ENCODE results near the gene PPP1R2.
"Not testable (repeated sequence)": the region's sequence is repeated elsewhere in the genome, so short reads cannot be mapped to it uniquely, and the experiment has no call there.

PPP1R2 gene

DNA sequence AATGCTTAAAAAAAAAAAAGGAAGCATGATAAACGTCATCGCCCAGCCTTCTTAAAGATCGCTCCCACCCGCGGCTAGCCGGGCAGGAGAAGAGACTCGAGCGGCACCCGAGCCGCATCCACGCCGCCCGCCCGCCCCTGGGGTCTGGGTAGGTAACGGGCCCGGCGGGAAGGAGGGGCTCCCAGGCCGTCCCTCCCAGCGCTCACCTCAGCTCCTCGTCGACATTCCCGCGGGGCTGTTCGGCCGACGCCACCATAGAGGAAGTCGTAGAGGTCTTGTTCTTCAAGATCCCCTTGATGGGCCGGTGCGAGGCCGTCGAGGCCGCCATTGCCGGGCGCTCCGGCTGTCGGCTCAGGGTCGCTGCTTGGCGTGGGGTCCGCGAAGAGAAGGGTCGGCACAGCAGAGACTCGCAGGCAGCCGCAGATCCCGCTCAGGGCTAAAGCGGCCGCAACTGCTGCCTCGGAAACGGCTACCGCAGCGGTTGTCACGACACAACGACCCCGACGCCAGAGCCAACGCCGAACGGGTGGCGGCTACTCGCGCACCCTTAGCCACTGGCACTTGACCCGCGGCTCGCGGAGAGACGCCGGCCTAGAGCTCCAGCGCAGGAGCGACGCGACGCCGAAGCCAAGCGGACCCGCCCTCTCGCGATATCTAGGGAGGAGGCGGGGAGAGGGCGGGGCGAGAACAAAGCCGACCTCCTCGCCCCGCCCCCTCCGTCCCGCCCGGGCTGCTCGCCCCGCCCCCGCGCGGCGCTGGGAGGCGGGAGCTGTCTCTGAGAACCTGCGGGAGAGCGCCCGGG is at the start of gene PPP1R2:
PPP1R2 (minus strand) TSS at position 628 of the 802 bp plus-strand sequence; CDS start at position 328, 300 bp downstream.
- in situ Hi-C loops (cut with MboI; ENCODE audit: low sequenced_read_pairs): loop anchor here (25.0 kb wide), 1 partner anchor 1081 kb away; no protein-coding TSS in a partner anchor

DNA sequence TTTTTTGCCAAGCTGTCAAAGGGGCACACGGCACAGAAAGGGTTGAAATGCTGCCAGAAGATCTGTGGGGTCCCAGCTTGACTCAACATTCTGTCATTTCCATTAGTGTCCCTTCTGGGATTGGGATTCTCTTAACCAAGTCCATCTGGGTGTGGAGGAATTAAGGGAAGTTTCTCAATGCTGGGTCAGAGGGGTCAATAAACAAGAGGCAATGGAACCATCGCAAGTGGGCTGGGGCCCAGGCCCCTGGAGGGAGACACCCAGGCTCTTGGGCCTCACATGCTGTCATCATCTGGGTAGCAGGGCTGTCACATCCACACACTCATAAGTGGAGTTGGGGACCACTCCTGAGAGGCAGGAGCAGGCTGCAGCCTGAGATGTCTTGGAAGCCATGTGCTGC is 48.7 kb upstream of the PPP1R2 start:
- in situ Hi-C loops (cut with MboI; ENCODE audit: low sequenced_read_pairs): no loop called here

- in situ Hi-C loops (cut with MboI; ENCODE audit: low sequenced_read_pairs): no loop called here
These were observed 48.1 kb upstream of the PPP1R2 start for GRCh38 chr3:195591220-195591619.

GRCh38 chr3:195590381-195590780 is 47.3 kb upstream of the PPP1R2 start:
- in situ Hi-C loops (cut with MboI; ENCODE audit: low sequenced_read_pairs): not testable (repeated sequence)

DNA sequence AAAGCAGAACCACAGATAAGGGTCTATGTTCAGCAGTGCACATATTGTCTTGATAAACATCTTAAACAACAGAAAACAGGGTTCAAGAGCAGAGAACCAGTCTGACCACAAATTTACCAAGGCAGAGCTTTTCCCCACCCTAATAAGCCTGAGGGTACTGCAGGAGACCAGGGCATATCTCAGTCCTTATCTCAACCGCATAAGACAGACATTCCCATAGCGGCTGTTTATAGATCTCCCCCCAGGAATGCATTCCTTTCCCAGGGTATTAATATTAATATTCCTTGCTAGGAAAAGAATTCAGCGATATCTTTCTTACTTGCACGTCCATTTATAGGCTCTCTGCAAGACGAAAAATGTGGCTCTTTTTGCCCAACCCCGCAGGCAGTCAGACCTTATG is 46.7 kb upstream of the PPP1R2 start:
- in situ Hi-C loops (cut with MboI; ENCODE audit: low sequenced_read_pairs): not testable (repeated sequence)

DNA sequence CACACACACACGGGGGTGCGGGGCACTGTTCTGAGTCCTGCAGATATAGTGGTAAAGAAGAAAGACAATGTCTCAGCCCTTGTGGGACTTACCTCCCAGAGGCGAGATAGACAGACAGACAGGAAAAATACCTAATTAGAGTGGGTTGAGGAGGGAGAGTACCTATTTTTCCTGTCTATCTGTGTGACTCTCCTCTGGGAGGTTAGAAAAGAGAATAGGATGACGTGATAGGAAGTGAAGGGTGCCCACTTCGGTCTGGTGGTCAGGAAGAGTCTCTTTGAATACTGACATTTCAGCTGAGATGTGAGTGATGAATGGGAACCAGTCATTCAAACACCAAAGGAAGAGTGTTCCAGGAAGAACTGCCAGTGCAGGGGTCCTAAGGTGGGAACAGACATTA is 44.7 kb upstream of the PPP1R2 start:
- in situ Hi-C loops (cut with MboI; ENCODE audit: low sequenced_read_pairs): no loop called here

GRCh38 chr3:195587406-195587805 is 44.3 kb upstream of the PPP1R2 start:
- in situ Hi-C loops (cut with MboI; ENCODE audit: low sequenced_read_pairs): no loop called here

- in situ Hi-C loops (cut with MboI; ENCODE audit: low sequenced_read_pairs): no loop called here
These were observed 41.4 kb upstream of the PPP1R2 start for GRCh38 chr3:195584543-195584870.

DNA sequence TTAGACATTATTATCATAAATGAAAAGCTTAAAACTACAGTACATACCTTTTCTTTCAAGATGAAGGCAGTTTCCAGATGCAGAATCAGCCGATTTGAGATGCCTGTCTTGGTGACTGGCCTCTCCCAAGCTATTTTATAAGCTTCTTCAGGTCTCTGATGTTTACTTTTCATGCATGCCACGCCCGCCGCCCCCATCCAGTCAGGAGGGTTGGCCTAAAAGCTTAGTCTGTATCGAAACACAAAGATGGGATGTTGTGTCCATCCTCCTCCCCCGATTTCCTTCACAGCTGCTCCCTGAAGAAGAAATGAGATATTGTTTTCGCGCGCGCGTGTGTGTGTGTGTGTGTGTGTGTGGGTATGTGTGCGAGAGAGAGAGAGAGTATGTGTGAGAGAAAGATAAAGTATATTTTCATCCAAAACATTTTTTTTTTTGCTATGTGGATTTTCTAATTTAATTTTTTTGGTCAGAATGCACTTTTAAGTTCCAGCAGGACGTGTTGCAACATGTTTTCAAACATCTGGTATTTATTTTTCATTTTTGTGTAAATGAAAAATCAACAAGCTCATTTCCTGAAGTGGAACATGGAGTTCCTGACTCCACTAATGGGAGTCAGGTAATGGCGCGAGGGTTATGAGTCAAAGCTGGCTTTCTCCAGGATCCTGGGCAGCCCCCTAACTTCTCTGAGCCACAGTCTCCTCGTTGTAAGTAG is 40.9 kb upstream of the PPP1R2 start, which contains the start of gene APOD:
APOD (minus strand) TSS at position 110 of the 712 bp plus-strand sequence. CDS start 4,479 bp downstream, outside the sequence.
- in situ Hi-C loops (cut with MboI; ENCODE audit: low sequenced_read_pairs): no loop called here

GRCh38 chr3:195582947-195583346 is 39.8 kb upstream of the PPP1R2 start:
- in situ Hi-C loops (cut with MboI; ENCODE audit: low sequenced_read_pairs): no loop called here

DNA sequence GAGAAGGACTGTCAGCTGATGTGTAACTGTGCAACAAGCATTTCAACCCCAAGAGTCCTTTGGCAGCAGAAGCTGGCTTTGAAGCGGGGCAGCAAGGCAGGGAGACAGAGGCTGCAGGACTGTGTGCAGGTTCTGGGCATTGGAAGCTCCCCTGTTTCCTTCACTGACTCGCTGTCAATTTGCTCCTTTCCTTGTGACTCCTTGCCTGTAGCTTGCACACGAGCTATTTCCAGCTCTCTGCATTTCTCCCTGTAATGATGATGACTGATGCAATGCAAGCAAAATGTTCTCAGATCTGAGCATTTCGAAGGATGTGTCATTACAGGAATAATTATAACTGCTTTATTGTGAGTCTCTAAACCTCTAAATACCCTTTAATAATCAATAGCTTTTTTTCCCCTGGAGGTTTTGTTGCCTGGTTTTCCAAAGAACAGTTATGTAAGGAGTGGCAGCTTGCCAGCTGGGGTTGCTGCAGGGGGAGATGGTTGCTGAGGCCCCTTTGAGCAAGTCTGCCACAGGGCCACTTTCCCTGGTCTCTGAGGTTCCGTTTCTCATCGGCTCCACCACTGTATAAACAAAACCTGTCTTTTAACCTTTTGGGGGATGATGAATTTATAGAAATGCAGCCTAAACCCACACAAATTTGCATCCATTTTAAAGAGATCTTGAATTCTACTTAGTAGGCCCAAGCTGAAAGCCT is 37.8 kb upstream of the PPP1R2 start:
- in situ Hi-C loops (cut with MboI; ENCODE audit: low sequenced_read_pairs): no loop called here

DNA sequence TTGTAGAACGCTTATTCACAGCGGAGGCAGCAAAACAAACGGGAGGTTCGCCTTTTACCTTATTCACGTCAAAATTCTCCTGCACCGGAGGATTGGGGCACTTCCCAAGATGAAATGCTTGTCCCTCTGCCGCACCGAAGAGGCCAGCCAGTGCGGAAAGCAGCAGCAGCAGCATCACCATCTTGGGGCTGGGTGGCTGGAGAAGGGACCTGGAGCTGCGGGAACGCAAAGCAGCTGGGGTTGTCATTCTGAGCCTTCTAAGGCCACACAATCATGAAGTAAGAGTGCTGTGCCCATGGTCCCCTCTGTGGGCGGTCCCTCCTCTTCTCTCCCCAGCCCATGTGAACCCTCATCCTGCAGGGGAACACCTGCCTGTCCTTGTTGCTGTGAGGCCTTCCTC is 36.2 kb upstream of the PPP1R2 start:
- in situ Hi-C loops (cut with MboI; ENCODE audit: low sequenced_read_pairs): no loop called here

DNA sequence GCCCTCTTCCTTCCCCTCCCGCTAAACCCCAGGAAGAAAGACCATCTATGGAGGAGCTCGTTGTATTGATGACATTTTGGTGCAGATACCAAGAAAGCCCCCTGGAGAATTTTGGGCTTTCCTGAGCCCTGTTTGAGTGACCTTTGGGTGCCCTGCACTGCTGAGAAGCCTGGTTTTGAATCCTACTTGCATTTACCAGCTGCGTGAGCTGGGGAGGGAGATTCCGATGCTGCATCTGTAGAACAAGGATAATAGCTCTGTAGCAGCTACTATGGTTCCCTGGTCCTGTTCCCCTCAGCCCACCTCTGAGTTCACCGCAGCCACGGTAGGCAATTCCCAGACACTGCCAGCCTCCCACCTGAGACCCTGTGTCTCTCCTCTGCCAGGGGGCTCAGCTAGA is 35.4 kb upstream of the PPP1R2 start:
- in situ Hi-C loops (cut with MboI; ENCODE audit: low sequenced_read_pairs): no loop called here

GRCh38 chr3:195577645-195578177 is 34.6 kb upstream of the PPP1R2 start:
- in situ Hi-C loops (cut with MboI; ENCODE audit: low sequenced_read_pairs): no loop called here

GRCh38 chr3:195574497-195575304 is 31.6 kb upstream of the PPP1R2 start:
- in situ Hi-C loops (cut with MboI; ENCODE audit: low sequenced_read_pairs): no loop called here

DNA sequence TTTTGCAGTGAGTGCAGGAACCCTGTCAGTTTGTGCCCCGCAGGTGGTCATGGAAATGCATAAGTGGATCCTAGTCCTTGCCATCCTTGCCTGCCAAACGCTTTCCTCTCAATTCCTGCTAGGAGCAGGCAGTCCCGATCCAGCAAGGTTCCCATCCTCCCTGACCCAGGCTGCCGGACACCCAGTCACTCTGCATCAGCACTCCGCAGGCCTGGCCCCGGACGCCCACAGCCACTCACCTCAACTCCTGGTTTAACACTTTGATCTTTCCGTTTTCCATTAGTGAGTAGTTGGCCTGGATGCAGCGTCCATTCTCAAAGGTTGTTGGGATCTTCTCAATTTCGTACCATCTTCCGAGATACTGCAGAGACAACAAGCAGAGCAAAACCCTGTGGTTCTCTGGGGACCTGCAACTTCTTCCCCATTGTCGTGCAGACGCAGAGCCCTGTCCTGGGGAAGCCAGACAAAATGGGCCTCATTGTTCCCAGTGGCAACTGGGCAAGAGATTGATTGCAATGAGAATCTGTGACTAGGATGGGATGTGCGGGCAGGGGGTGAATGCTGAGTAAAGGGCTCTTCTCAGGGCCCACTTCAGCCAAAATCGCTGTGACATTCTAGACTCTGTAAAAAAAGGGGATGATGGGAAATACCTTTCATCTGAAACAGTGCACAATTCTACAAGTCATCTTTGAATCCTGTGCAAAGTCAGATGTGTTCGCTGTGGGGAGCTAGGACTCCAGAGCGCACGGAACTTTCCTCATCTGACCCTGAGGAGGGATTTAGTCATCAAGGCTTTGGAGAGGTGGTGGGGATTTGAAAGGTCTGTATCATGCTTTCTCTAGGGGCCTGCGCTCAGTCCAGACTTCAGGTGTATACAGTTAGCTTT is 30.7 kb upstream of the PPP1R2 start:
- in situ Hi-C loops (cut with MboI; ENCODE audit: low sequenced_read_pairs): no loop called here

- in situ Hi-C loops (cut with MboI; ENCODE audit: low sequenced_read_pairs): no loop called here
These were observed 28.2 kb upstream of the PPP1R2 start for GRCh38 chr3:195571361-195571760.

- in situ Hi-C loops (cut with MboI; ENCODE audit: low sequenced_read_pairs): no loop called here
These were observed 27.8 kb upstream of the PPP1R2 start for GRCh38 chr3:195570912-195571311.

- in situ Hi-C loops (cut with MboI; ENCODE audit: low sequenced_read_pairs): no loop called here
These were observed 27.2 kb upstream of the PPP1R2 start for GRCh38 chr3:195570344-195570743.

DNA sequence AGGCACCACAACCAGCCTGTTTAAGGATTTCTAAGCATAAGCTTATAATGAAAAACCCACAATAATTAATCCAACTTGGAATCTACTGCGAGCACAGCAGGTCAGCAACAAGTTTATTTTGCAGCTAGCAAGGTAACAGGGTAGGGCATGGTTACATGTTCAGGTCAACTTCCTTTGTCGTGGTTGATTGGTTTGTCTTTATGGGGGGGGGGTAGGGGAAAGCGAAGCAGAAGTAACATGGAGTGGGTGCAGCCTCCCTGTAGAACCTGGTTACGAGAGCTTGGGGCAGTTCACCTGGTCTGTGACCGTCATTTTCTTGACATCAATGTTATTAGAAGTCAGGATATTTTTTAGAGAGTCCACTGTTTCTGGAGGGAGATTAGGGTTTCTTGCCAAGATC is 25.5 kb upstream of the PPP1R2 start:
- in situ Hi-C loops (cut with MboI; ENCODE audit: low sequenced_read_pairs): no loop called here

All from HL-60/S4 (cell line).